Fibroblast of skin of left biceps (primary cell): ENCODE results near the gene MAPK7.
A peak's percentile ranks its signal among the peaks of the same experiment; 100 is the strongest.

Source experiments
- DNase-seq, 2 experiments: peaks; one replicate each; pipeline ENCODE4 v3.0.0-alpha.2; 2013; ENCODE audit warnings: low read depth in 2 of 2

The MAPK7 gene

DNA sequence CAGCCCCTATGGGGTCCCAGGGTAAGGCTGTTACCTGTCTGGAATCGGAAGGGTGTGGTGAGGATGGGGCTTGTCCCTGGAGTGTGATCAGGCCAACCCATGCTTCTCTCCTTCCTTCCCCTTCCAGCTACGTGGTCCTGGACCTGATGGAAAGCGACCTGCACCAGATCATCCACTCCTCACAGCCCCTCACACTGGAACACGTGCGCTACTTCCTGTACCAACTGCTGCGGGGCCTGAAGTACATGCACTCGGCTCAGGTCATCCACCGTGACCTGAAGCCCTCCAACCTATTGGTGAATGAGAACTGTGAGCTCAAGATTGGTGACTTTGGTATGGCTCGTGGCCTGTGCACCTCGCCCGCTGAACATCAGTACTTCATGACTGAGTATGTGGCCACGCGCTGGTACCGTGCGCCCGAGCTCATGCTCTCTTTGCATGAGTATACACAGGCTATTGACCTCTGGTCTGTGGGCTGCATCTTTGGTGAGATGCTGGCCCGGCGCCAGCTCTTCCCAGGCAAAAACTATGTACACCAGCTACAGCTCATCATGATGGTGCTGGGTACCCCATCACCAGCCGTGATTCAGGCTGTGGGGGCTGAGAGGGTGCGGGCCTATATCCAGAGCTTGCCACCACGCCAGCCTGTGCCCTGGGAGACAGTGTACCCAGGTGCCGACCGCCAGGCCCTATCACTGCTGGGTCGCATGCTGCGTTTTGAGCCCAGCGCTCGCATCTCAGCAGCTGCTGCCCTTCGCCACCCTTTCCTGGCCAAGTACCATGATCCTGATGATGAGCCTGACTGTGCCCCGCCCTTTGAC, 2.4 kb downstream of the MAPK7 start:
- DNase-seq = no peak

- DNase-seq = no peak
Observed at GRCh38 chr17:19381361-19381740, 3.1 kb downstream of the MAPK7 start.

- no peak for DNase-seq
Observed at GRCh38 chr17:19381741-19382444, 3.6 kb downstream of the MAPK7 start.

GRCh38 chr17:19382531-19383444, 4.5 kb downstream of the MAPK7 start:
- DNase-seq = no peak

- DNase-seq = no peak
Observed at GRCh38 chr17:19383681-19384470, 5.6 kb downstream of the MAPK7 start.

- DNase-seq = peak; percentile 88 to 89
Observed at GRCh38 chr17:19384723-19385391, 6.6 kb downstream of the MAPK7 start.

DNA sequence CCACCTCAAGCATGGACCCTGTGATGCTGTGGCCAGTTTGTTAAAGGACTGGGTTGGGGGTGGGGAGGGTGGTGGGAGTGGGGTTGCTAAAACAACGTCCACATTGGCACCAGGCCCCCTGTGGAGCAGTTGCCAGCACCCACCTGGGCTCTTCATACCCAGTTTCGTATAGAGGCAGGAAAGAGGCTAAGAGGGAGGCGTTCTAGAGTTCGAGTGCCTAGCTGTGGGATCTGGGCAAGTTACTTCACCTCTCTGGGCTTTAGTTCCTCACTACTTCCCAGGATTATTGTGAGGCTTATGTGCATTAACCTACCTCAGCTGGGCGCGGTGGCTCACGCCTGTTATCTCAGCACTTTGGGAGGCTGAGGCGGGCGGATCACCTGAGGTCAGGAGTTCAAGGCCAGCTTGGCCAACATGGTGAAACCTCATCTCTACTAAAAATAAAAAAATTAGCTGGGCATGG, 7.3 kb downstream of the MAPK7 start:
- DNase-seq = no peak

- peak in 1 of 2 experiments; percentile 38 for DNase-seq
Observed at GRCh38 chr17:19386051-19386929, 8.0 kb downstream of the MAPK7 start.

DNA sequence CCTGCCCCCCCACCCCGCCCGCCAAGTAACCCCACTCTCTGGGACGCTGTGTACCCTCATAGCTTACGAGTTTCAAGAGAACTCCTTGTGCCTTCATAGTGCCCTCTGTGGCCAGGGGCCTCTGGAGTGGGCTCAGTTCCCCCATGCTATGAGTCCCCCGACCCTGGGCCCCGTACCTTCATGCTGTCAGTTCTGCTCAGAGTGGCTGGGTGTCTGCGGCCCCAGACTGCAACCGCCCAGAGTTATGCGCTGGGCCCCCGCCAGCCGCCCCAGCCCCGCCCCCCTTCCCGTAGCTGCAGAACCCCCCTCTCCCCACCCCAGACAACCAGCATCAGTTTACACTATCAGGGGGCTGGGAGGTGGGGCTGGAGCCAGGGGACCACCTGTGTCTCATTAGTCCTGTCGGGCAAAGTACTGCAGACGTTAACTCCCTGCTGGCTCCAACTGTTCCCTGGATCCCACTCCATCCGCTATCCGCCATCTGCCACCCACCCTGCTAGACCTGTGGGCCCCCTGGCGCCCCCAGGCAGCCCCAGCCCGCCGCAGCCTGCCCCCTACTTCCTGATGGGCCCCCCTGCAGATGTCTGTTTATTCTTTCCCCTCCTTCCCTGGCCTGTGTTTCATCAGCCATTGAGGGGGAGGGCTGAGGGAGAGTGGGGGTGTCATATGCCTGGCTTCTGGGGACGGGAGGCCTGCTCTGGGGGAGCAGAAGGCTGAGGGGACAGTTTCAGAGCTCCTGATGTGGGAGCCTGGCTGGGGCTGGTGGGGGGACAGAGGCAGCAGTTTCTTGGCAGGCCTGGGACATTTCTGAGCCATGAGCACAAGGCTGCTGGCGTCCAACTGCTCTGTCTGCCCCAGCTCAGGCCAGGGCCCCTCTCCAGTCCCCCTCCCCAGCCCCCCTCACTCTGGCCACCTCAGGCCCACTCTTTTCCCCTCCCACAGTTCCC, 8.9 kb downstream of the MAPK7 start, which contains the start of gene MFAP4:
MFAP4 (minus strand) TSS at position 217 of the 947 bp plus-strand sequence; CDS start at position 182, 35 bp downstream.
- peak; percentile 97 for DNase-seq

GRCh38 chr17:19387921-19388521, 9.7 kb downstream of the MAPK7 start:
- peak; percentile 79 to 80 for DNase-seq

- no peak for DNase-seq
Observed at GRCh38 chr17:19388791-19389785, 10.8 kb downstream of the MAPK7 start.

GRCh38 chr17:19390951-19391350, 12.7 kb downstream of the MAPK7 start:
- no peak for DNase-seq

GRCh38 chr17:19391432-19391831, 13.1 kb downstream of the MAPK7 start:
- DNase-seq = no peak

GRCh38 chr17:19392303-19392702, 14.0 kb downstream of the MAPK7 start:
- no peak for DNase-seq

DNA sequence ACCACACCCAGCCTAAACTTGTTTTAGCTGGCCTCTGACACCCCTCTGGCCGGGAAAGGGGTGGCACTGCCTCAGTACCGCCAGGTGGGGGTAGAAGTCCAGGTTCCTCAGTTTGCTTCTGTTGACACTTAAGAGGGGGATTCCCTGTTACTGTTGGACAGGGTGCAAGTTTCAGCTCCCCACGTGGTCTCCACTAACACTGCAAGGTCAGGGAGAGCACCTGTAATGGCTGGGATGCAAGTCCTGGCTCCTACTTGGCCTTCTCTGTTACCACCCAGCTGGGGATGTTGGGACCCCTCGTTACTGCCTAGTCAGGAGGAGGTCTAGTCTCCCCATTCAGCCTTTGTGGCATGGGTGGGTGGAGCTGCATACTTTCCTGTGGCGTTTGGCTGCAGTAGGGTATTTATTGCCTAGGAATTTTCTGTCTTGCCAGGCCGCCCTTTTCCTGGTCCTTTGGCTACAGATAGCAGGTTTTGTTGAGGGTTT, 19.3 kb downstream of the MAPK7 start:
- no peak for DNase-seq
